Measurements from ENCODE around the gene EEF1AKMT3.

Gene EEF1AKMT3

GRCh38 chr12:57800965-57801364 is 28.6 kb downstream of the EEF1AKMT3 start:
- TF ChIP-seq CTCF (IDR thresholded peaks at IDR 0.05; ENCODE audit: low read depth, low read length), result no peak
- Histone ChIP-seq H3K27me3 (ENCODE audit: insufficient read depth, low read depth, severe bottlenecking) (no peaks in the 10 kb centered on the region), H3K9me3 (ENCODE audit: severe bottlenecking) (no peaks in the 10 kb centered on the region), H3K36me3 (peaks cover 36% of the 10 kb centered on the region), H3K27ac (no peak overlapping the region), H3K4me3 (ENCODE audit: low read depth, low read length) (no peak overlapping the region)
- DNase-seq, result no peak

- no peak for TF ChIP-seq CTCF (IDR thresholded peaks at IDR 0.05; ENCODE audit: low read depth, low read length)
- DNase-seq, result no peak
- Histone ChIP-seq H3K4me3 (ENCODE audit: low read depth, low read length) (no peak overlapping the region), H3K36me3 (peaks cover 22% of the 10 kb centered on the region), H3K27ac (no peak overlapping the region), H3K27me3 (ENCODE audit: insufficient read depth, low read depth, severe bottlenecking) (no peaks in the 10 kb centered on the region), H3K9me3 (ENCODE audit: severe bottlenecking) (no peaks in the 10 kb centered on the region)
Observed at GRCh38 chr12:57802607-57803006, 30.2 kb downstream of the EEF1AKMT3 start.

- Histone ChIP-seq H3K27me3 (ENCODE audit: insufficient read depth, low read depth, severe bottlenecking) (no peaks in the 10 kb centered on the region), H3K36me3 (peaks cover 17% of the 10 kb centered on the region), H3K9me3 (ENCODE audit: severe bottlenecking) (no peaks in the 10 kb centered on the region), H3K4me3 (ENCODE audit: low read depth, low read length) (no peak overlapping the region), H3K27ac (no peak overlapping the region)
- peak; percentile 74 for TF ChIP-seq CTCF (IDR thresholded peaks at IDR 0.05; ENCODE audit: low read depth, low read length)
- DNase-seq, result peak; percentile 44
Observed at GRCh38 chr12:57803319-57803893, 31.0 kb downstream of the EEF1AKMT3 start.

GRCh38 chr12:57806677-57807076 is 34.3 kb downstream of the EEF1AKMT3 start:
- H3K36me3 ChIP-seq, result peaks cover 17% of the 10 kb centered on the region

GRCh38 chr12:57807285-57807684 is 34.9 kb downstream of the EEF1AKMT3 start:
- Histone ChIP-seq H3K27ac (no peak overlapping the region), H3K4me3 (ENCODE audit: low read depth, low read length) (no peak overlapping the region), H3K9me3 (ENCODE audit: severe bottlenecking) (no peaks in the 10 kb centered on the region), H3K36me3 (peaks cover 14% of the 10 kb centered on the region), H3K27me3 (ENCODE audit: insufficient read depth, low read depth, severe bottlenecking) (no peaks in the 10 kb centered on the region)
- TF ChIP-seq CTCF (IDR thresholded peaks at IDR 0.05; ENCODE audit: low read depth, low read length), result no peak
- no peak for DNase-seq

More at GRCh38 chr12:57806677-57807076, 34.3 kb downstream of the EEF1AKMT3 start:
- H3K27me3 ChIP-seq (ENCODE audit: insufficient read depth, low read depth, severe bottlenecking), result no peaks in the 10 kb centered on the region
- no peak overlapping the region for H3K27ac ChIP-seq
- no peak for DNase-seq
- H3K4me3 ChIP-seq (ENCODE audit: low read depth, low read length), result no peak overlapping the region
- H3K9me3 ChIP-seq (ENCODE audit: severe bottlenecking), result no peaks in the 10 kb centered on the region
- no peak for TF ChIP-seq CTCF (IDR thresholded peaks at IDR 0.05; ENCODE audit: low read depth, low read length)

- peaks cover 4% of the 10 kb centered on the region for H3K36me3 ChIP-seq
- no peak for TF ChIP-seq CTCF (IDR thresholded peaks at IDR 0.05; ENCODE audit: low read depth, low read length)
- H3K9me3 ChIP-seq (ENCODE audit: severe bottlenecking), result no peaks in the 10 kb centered on the region
- no peak for DNase-seq
- no peak overlapping the region for H3K4me3 ChIP-seq (ENCODE audit: low read depth, low read length)
- H3K27ac ChIP-seq, result no peak overlapping the region
- H3K27me3 ChIP-seq (ENCODE audit: insufficient read depth, low read depth, severe bottlenecking), result no peaks in the 10 kb centered on the region
Observed at GRCh38 chr12:57808351-57808750, 35.9 kb downstream of the EEF1AKMT3 start.
